ENCODE measurements around the gene IFI27L2. TPM values are rescaled to one million over a fixed set of nuclear protein-coding genes. Genes with fewer than 3 reads are reported as not detected.

IFI27L2 gene
- polyA plus RNA-seq, 1 of the 3 experiments (the other 2 are of a cell fraction): 200 TPM

DNA sequence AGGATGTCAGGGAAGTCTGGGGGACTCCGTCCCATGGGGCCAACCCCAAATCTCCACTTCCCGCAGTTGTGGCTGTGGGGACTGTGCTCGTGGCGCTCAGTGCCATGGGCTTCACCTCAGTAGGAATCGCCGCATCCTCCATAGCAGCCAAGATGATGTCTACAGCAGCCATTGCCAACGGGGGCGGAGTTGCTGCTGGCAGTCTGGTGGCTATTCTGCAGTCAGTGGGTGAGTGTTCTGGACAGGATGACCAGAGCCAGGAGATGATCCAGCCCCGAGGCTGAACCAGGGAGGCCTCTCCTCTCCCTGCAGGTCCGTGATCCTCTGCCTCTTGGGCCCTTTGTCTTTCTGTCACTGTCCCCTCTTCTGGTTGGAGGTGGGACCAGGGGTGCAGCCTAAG, 27.7 kb downstream of the IFI27L2 start (continued):
- TF ChIP-seq, protein P1, sequence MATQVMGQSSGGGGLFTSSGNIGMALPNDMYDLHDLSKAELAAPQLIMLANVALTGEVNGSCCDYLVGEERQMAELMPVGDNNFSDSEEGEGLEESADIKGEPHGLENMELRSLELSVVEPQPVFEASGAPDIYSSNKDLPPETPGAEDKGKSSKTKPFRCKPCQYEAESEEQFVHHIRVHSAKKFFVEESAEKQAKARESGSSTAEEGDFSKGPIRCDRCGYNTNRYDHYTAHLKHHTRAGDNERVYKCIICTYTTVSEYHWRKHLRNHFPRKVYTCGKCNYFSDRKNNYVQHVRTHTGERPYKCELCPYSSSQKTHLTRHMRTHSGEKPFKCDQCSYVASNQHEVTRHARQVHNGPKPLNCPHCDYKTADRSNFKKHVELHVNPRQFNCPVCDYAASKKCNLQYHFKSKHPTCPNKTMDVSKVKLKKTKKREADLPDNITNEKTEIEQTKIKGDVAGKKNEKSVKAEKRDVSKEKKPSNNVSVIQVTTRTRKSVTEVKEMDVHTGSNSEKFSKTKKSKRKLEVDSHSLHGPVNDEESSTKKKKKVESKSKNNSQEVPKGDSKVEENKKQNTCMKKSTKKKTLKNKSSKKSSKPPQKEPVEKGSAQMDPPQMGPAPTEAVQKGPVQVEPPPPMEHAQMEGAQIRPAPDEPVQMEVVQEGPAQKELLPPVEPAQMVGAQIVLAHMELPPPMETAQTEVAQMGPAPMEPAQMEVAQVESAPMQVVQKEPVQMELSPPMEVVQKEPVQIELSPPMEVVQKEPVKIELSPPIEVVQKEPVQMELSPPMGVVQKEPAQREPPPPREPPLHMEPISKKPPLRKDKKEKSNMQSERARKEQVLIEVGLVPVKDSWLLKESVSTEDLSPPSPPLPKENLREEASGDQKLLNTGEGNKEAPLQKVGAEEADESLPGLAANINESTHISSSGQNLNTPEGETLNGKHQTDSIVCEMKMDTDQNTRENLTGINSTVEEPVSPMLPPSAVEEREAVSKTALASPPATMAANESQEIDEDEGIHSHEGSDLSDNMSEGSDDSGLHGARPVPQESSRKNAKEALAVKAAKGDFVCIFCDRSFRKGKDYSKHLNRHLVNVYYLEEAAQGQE (IDR thresholded peaks at IDR 0.05; ENCODE audit: low read depth, low read length): no peak
- no peak for TF ChIP-seq JUND (IDR thresholded peaks at IDR 0.05)
- TF ChIP-seq FOSL2 (IDR thresholded peaks at IDR 0.05; ENCODE audit: borderline replicate concordance, low read depth): no peak

DNA sequence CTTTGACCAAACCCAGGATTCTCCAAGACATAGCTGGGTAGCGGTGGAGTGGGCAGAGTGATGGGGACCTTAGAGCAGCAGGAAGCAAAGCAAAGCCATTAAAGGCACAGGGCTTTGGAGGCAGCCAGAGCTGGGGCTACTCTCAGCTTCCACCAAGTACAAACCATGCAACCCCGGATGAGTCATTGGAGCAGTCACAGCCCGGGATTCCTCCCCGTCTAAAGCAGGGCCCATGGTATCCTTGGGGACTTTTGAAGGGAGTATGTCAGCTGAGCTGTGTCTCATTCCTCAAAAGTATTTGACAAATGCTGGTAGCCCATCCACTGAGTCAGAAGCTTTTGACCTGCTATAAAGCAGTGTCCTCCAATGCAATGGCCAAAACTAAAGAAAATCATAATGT, 28.6 kb downstream of the IFI27L2 start:
- POLR2A ChIA-PET: no interaction called here

More for the DNA sequence above, 28.6 kb downstream of the IFI27L2 start:
- 0 out of 4 replicates have a peak overlapping the region, but pooled peaks of 1 of the 2 experiments have one; percentile 23 for H3K27ac ChIP-seq (ENCODE audit: low read depth in 2 of 2, low read length in 1 of 2)
- peaks cover 0 to 11% of the 10 kb centered on the region in 2 experiments; a peak in 2 of 4 replicates for H3K4me1 ChIP-seq (ENCODE audit: control insufficient read depth in 1 of 2, insufficient read depth in 2 of 2, low read depth in 1 of 2, low read length in 1 of 2)
- CTCF ChIA-PET: interaction anchor here (0.9 to 2.2 kb wide), 3 partner anchors 10 to 36 kb away, joined by 3 to 8 read pairs (median 6); partner anchors contain the start of gene IFI27
- no peaks in the 10 kb centered on the region for H4K20me1 ChIP-seq (ENCODE audit: insufficient read depth)
- H3K9me3 ChIP-seq: no peaks in the 10 kb centered on the region
- 57% methylated on average over 4 of the region's 4 CpGs for WGBS (ENCODE audit: low lambda C conversion rate)
- H3K79me2 ChIP-seq (ENCODE audit: insufficient read depth): no peaks in the 10 kb centered on the region
- H2AFZ ChIP-seq (ENCODE audit: low read depth): no peak overlapping the region
- TF ChIP-seq, protein P2, sequence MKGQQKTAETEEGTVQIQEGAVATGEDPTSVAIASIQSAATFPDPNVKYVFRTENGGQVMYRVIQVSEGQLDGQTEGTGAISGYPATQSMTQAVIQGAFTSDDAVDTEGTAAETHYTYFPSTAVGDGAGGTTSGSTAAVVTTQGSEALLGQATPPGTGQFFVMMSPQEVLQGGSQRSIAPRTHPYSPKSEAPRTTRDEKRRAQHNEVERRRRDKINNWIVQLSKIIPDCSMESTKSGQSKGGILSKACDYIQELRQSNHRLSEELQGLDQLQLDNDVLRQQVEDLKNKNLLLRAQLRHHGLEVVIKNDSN (IDR thresholded peaks at IDR 0.05; ENCODE audit: borderline replicate concordance, low read depth): no peak
- peak; percentile 53 for TF ChIP-seq JUND (IDR thresholded peaks at IDR 0.05)
- TF ChIP-seq, protein P3, sequence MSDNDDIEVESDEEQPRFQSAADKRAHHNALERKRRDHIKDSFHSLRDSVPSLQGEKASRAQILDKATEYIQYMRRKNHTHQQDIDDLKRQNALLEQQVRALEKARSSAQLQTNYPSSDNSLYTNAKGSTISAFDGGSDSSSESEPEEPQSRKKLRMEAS (IDR thresholded peaks at IDR 0.05; ENCODE audit: low read depth): 0 out of 2 replicates have a peak, but pooled peaks have one; percentile 27
- no peak for TF ChIP-seq SMC3 (IDR thresholded peaks at IDR 0.05; ENCODE audit: low read depth, low read length)
- peak; percentile 84 for TF ChIP-seq FOSL2 (IDR thresholded peaks at IDR 0.05; ENCODE audit: borderline replicate concordance, low read depth)
- TF ChIP-seq, protein P4, sequence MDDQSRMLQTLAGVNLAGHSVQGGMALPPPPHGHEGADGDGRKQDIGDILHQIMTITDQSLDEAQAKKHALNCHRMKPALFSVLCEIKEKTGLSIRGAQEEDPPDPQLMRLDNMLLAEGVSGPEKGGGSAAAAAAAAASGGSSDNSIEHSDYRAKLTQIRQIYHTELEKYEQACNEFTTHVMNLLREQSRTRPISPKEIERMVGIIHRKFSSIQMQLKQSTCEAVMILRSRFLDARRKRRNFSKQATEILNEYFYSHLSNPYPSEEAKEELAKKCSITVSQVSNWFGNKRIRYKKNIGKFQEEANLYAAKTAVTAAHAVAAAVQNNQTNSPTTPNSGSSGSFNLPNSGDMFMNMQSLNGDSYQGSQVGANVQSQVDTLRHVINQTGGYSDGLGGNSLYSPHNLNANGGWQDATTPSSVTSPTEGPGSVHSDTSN (IDR thresholded peaks at IDR 0.05): peak; percentile 35; the same call in 1 of the 2 replicates
- TF ChIP-seq, protein P5, sequence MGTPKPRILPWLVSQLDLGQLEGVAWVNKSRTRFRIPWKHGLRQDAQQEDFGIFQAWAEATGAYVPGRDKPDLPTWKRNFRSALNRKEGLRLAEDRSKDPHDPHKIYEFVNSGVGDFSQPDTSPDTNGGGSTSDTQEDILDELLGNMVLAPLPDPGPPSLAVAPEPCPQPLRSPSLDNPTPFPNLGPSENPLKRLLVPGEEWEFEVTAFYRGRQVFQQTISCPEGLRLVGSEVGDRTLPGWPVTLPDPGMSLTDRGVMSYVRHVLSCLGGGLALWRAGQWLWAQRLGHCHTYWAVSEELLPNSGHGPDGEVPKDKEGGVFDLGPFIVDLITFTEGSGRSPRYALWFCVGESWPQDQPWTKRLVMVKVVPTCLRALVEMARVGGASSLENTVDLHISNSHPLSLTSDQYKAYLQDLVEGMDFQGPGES (IDR thresholded peaks at IDR 0.05; ENCODE audit: low read depth, low read length): no peak
- TF ChIP-seq POLR2AphosphoS5 (IDR thresholded peaks at IDR 0.05; ENCODE audit: low read depth, low read length): no peak
- no peaks in the 10 kb centered on the region for H3K27me3 ChIP-seq (ENCODE audit: insufficient read depth)
- no peaks in the 10 kb centered on the region for H3F3A ChIP-seq (replicated peaks; ENCODE audit: insufficient read depth)
- H3K36me3 ChIP-seq (replicated peaks in 1 of 2; ENCODE audit: control insufficient read depth in 1 of 2, insufficient read depth in 2 of 2, low read length in 1 of 2): no peaks in the 10 kb centered on the region
- DNase-seq: no peak
- no peak overlapping the region for H3K9ac ChIP-seq
- no peak overlapping the region for H3K4me2 ChIP-seq
- H3K4me3 ChIP-seq (ENCODE audit: low read depth in 2 of 2, low read length in 1 of 2): no peak overlapping the region
- no peaks in the 10 kb centered on the region for H3K9me2 ChIP-seq
